C4-2B (cell line): Measurements from ENCODE around the gene U2AF2.

Experiments used
- ZFX ChIP-seq: fragments of 450-650 bp; IDR thresholded peaks from 2 replicates; pipeline ENCODE4 v1.6.1; 2017
- TF ChIP-seq, protein P1 (sequence below): fragments of 450-650 bp; conservative IDR thresholded peaks from 2 replicates; pipeline ENCODE4 v1.5.1; 2017; ENCODE audit warnings: mild to moderate bottlenecking

- TF ChIP-seq, protein P1, sequence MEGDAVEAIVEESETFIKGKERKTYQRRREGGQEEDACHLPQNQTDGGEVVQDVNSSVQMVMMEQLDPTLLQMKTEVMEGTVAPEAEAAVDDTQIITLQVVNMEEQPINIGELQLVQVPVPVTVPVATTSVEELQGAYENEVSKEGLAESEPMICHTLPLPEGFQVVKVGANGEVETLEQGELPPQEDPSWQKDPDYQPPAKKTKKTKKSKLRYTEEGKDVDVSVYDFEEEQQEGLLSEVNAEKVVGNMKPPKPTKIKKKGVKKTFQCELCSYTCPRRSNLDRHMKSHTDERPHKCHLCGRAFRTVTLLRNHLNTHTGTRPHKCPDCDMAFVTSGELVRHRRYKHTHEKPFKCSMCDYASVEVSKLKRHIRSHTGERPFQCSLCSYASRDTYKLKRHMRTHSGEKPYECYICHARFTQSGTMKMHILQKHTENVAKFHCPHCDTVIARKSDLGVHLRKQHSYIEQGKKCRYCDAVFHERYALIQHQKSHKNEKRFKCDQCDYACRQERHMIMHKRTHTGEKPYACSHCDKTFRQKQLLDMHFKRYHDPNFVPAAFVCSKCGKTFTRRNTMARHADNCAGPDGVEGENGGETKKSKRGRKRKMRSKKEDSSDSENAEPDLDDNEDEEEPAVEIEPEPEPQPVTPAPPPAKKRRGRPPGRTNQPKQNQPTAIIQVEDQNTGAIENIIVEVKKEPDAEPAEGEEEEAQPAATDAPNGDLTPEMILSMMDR: no peak
- TF ChIP-seq ZFX: no peak
Measured at GRCh38 chr19:55625004-55625326, 29.9 kb upstream of the U2AF2 start.
